AG09319 (cell line): ENCODE results near the gene KCNB1.
A peak's percentile ranks its signal among the peaks of the same experiment; 100 is the strongest.

Source experiments
- DNase-seq: peaks from one replicate; pipeline ENCODE4 v3.0.0-alpha.2; 2010; ENCODE audit warnings: low read depth; ENCODE audit errors: extremely low read depth
- CTCF ChIP-seq: IDR thresholded peaks from 2 replicates; pipeline ENCODE4 v1.5.1; 2011; ENCODE audit warnings: low read depth, mild to moderate bottlenecking, inconsistent platforms, low read length, moderate library complexity

Gene KCNB1

GRCh38 chr20:49349078-49349477 is 133.4 kb downstream of the KCNB1 start:
- no peak for DNase-seq
- no peak for TF ChIP-seq CTCF

- DNase-seq, result no peak
- no peak for TF ChIP-seq CTCF
Measured at GRCh38 chr20:49348563-49348962, 133.9 kb downstream of the KCNB1 start.

- DNase-seq, result no peak
- no peak for TF ChIP-seq CTCF
Measured at GRCh38 chr20:49347156-49347555, 135.3 kb downstream of the KCNB1 start.

- no peak for DNase-seq
Measured at GRCh38 chr20:49346682-49347081, 135.8 kb downstream of the KCNB1 start.

GRCh38 chr20:49345524-49345923 is 136.9 kb downstream of the KCNB1 start:
- no peak for TF ChIP-seq CTCF
- peak; percentile 28 for DNase-seq

More at GRCh38 chr20:49346682-49347081, 135.8 kb downstream of the KCNB1 start:
- TF ChIP-seq CTCF, result no peak

- DNase-seq, result peak; percentile 81
- TF ChIP-seq CTCF, result no peak
Measured at GRCh38 chr20:49344975-49345374, 137.5 kb downstream of the KCNB1 start.

- TF ChIP-seq CTCF, result no peak
- no peak for DNase-seq
Measured at GRCh38 chr20:49344140-49344539, 138.3 kb downstream of the KCNB1 start.
